Dendritic cell treated with granulocyte-macrophage colony-stimulating factor and Interleukin-4, amounts not matched to agents 40 ng/mL and 50 ng/mL, for 4 days (primary cell): Measurements from ENCODE around the gene PDLIM5.

Experiments
- H3K27ac Mint-ChIP-seq: one replicate; pipeline ENCODE4 v1.8.0; 2022; ENCODE audit warnings: mild to moderate bottlenecking, mixed read lengths
- H3K27me3 Mint-ChIP-seq: one replicate; pipeline ENCODE4 v1.8.0; 2022; ENCODE audit warnings: mild to moderate bottlenecking, mixed read lengths
- H3K36me3 Mint-ChIP-seq: one replicate; pipeline ENCODE4 v1.8.0; 2022; ENCODE audit warnings: low read depth, mixed read lengths
- H3K4me1 Mint-ChIP-seq: one replicate; pipeline ENCODE4 v1.8.0; 2022; ENCODE audit warnings: low read depth, mixed read lengths
- H3K4me3 Mint-ChIP-seq: one replicate; pipeline ENCODE4 v1.8.0; 2022; ENCODE audit warnings: mild to moderate bottlenecking, moderate library complexity, mixed read lengths
- H3K9me3 Mint-ChIP-seq: one replicate; pipeline ENCODE4 v1.8.0; 2022; ENCODE audit warnings: mixed read lengths
- intact Hi-C: fragments of 100-400 bp; cut with micrococcal nuclease; formaldehyde crosslinking; loops from one replicate; pipeline ENCODE4 v1.15.0; 2022

PDLIM5 gene

DNA sequence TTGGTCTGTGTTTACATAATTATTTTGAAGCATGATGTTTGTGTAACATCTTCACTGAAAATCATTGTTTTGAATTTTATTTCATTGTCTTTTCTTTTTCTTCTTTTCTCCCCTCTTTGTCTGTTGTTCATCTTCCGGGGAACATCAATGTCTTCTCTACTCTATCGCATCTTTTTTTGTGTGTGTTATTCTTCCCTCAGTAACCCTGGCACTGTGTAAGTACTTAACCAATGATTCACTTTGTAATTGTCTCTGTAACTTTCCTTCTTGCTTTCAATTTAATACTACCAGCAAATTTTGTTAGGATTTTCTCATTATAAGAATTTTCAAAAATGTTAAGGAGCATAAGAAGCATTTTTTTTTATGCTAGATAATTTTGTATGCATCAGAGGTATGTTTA is 130.8 kb downstream of the PDLIM5 start:
- Mint-ChIP-seq H3K9me3 (no peaks in the 10 kb centered on the region), H3K27ac (no peak overlapping the region), H3K27me3 (no peaks in the 10 kb centered on the region), H3K36me3 (peaks cover 33% of the 10 kb centered on the region), H3K4me3 (no peak overlapping the region), H3K4me1 (no peaks in the 10 kb centered on the region)
- intact Hi-C loops: no loop called here

DNA sequence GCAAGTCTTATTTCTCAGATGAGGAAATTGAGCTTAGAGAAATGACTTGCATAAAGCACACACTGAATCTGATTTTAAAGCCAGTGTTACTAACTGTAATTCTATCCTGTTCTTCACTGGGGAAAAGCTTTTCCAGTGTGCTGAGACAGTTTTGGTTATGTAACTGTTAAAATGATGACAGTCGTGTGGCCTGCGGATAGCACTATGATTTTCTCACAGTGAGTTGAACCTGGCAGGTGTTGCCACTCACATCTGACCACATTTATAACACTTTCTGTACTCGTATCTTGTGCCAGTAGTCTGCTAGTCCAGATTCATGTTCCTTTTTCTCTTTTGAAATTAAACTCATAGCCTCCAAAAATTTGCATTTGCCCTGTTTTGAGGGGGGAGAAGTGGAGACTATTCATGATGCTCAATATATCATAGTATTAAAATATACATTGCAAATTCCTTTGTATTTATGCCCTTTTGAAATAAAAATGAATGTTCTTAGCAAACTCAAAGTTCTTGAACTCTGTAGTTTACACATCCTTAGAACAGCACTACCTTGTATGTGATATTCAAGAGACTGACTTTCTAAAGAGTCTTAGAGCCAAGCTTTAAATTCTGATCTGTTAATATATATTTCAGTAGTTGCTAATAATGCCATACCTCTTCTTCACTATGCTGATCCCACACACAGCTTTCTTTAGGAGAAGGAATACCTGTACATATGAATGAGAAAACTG is 132.3 kb downstream of the PDLIM5 start:
- no peak overlapping the region for H3K4me3 Mint-ChIP-seq
- H3K27ac Mint-ChIP-seq: no peak overlapping the region
- no peaks in the 10 kb centered on the region for H3K27me3 Mint-ChIP-seq
- no peaks in the 10 kb centered on the region for H3K9me3 Mint-ChIP-seq
- intact Hi-C loops: no loop called here
- peaks cover 40% of the 10 kb centered on the region for H3K36me3 Mint-ChIP-seq
- no peaks in the 10 kb centered on the region for H3K4me1 Mint-ChIP-seq

DNA sequence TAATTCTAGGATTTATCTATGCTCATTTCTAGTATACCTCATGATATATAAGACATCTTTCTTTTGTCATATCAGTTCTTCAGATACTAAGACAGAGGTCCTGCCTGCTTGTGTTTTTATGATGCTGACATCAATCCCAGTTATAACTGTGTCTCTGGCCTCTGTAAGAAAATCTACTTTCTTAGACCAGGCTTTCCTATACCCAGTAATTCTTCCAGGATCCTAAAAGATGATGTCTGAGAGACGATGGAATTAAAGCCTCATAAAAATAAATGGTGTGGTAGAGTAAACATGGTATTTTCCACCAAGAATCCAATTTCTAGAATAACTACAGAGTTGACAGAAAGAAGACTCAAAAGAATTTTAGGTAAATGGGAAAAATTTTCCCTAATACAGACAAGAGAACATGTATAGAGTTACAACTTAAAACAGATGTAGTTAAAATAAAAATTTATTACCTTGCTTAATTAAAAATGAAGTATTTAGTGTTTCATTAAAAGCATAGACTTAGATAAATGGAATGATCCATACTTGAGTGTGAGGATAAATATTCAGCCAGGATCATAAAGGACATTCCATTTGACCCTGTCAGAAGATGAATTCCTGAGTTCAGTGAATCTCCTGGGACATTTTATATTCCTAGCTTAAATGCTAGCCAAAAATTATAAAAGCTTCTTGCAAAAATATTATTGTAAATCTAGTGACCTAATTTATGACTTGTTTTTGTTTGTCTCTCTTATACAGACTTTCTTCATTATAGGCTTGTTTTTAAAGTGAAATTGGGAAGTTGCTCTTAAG is 137.4 kb downstream of the PDLIM5 start:
- H3K36me3 Mint-ChIP-seq: peaks cover 50% of the 10 kb centered on the region
- no peak overlapping the region for H3K4me3 Mint-ChIP-seq
- no peak overlapping the region for H3K27ac Mint-ChIP-seq
- H3K27me3 Mint-ChIP-seq: no peaks in the 10 kb centered on the region
- H3K9me3 Mint-ChIP-seq: no peaks in the 10 kb centered on the region
- no peaks in the 10 kb centered on the region for H3K4me1 Mint-ChIP-seq
- intact Hi-C loops: no loop called here

GRCh38 chr4:94590493-94590892 is 138.8 kb downstream of the PDLIM5 start:
- Mint-ChIP-seq H3K4me1 (no peaks in the 10 kb centered on the region), H3K27ac (no peak overlapping the region), H3K36me3 (peaks cover 42% of the 10 kb centered on the region), H3K4me3 (no peak overlapping the region), H3K9me3 (no peaks in the 10 kb centered on the region), H3K27me3 (no peaks in the 10 kb centered on the region)
- intact Hi-C loops: no loop called here

DNA sequence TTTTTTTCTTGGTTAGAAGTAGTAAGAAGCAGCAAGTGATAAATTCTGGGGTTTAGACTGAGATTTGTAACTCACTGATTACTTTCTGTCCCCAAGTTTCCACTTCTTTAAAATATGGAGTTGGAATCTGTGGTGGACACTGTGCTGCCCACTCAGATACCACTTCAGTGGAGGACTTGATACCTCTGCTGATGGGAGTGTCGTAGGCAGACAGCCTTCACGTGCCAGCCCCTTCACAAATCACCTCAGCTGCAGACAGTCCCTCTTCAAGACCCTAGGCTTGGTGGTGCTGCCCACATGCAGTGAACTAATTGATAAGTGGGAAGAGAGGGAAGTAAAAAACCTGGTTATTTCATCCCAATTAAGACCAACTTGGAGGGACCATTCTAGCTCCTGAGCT is 139.5 kb downstream of the PDLIM5 start:
- H3K9me3 Mint-ChIP-seq: no peaks in the 10 kb centered on the region
- peaks cover 35% of the 10 kb centered on the region for H3K36me3 Mint-ChIP-seq
- intact Hi-C loops: no loop called here
- H3K27ac Mint-ChIP-seq: no peak overlapping the region
- no peaks in the 10 kb centered on the region for H3K27me3 Mint-ChIP-seq
- no peaks in the 10 kb centered on the region for H3K4me1 Mint-ChIP-seq
- H3K4me3 Mint-ChIP-seq: no peak overlapping the region

DNA sequence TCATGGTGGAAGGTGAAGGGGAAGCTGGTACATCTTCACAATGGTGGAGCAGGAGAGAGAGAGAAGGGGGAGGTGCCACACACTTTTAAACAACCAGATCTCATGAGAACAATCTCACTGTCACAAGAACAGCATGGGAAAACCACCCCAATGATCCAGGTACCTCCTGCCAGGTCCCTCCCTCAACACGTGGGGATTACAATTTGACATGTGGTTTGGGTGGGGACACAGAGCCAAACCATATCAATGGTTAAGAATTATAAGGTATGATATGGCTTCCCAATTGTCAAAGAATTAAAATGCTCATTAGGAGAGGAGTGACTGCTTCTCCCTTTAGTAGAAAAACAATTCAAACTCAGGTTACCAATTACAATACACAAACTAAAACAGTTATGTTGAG is 143.3 kb downstream of the PDLIM5 start:
- H3K4me1 Mint-ChIP-seq: no peaks in the 10 kb centered on the region
- intact Hi-C loops: loop anchor here (5.0 kb wide), 2 partner anchors 143 to 293 kb away; partner anchors contain the start of gene PDLIM5
- no peak overlapping the region for H3K4me3 Mint-ChIP-seq
- no peaks in the 10 kb centered on the region for H3K27me3 Mint-ChIP-seq
- H3K36me3 Mint-ChIP-seq: peaks cover 10% of the 10 kb centered on the region
- no peak overlapping the region for H3K27ac Mint-ChIP-seq
- H3K9me3 Mint-ChIP-seq: no peaks in the 10 kb centered on the region

- peaks cover 10% of the 10 kb centered on the region for H3K36me3 Mint-ChIP-seq
- no peak overlapping the region for H3K4me3 Mint-ChIP-seq
- H3K27ac Mint-ChIP-seq: no peak overlapping the region
- H3K27me3 Mint-ChIP-seq: no peaks in the 10 kb centered on the region
- H3K9me3 Mint-ChIP-seq: no peaks in the 10 kb centered on the region
- no peaks in the 10 kb centered on the region for H3K4me1 Mint-ChIP-seq
- intact Hi-C loops: loop anchor here (1.0 to 5.0 kb wide), 3 partner anchors 144 to 294 kb away; partner anchors contain the start of gene PDLIM5
Observed at GRCh38 chr4:94595880-94596483, 144.2 kb downstream of the PDLIM5 start.

- H3K27ac Mint-ChIP-seq: no peak overlapping the region
- intact Hi-C loops: loop anchor here (5.0 kb wide), 2 partner anchors 146 to 296 kb away; partner anchors contain the start of gene PDLIM5
- no peaks in the 10 kb centered on the region for H3K27me3 Mint-ChIP-seq
- no peak overlapping the region for H3K4me3 Mint-ChIP-seq
- no peaks in the 10 kb centered on the region for H3K4me1 Mint-ChIP-seq
- H3K9me3 Mint-ChIP-seq: no peaks in the 10 kb centered on the region
- H3K36me3 Mint-ChIP-seq: no peaks in the 10 kb centered on the region
Observed at GRCh38 chr4:94598758-94599157, 147.0 kb downstream of the PDLIM5 start.

GRCh38 chr4:94603170-94603747 is 151.5 kb downstream of the PDLIM5 start:
- Mint-ChIP-seq H3K27ac (no peak overlapping the region), H3K36me3 (peaks cover 11% of the 10 kb centered on the region)

GRCh38 chr4:94605241-94605805 is 153.6 kb downstream of the PDLIM5 start:
- Mint-ChIP-seq H3K9me3 (no peaks in the 10 kb centered on the region), H3K4me1 (peaks cover 9% of the 10 kb centered on the region), H3K27ac (no peak overlapping the region), H3K27me3 (no peaks in the 10 kb centered on the region), H3K36me3 (peaks cover 17% of the 10 kb centered on the region), H3K4me3 (no peak overlapping the region)
- intact Hi-C loops: no loop called here

More at GRCh38 chr4:94603170-94603747, 151.5 kb downstream of the PDLIM5 start:
- intact Hi-C loops: no loop called here
- H3K4me1 Mint-ChIP-seq: peaks cover 9% of the 10 kb centered on the region
- no peaks in the 10 kb centered on the region for H3K9me3 Mint-ChIP-seq
- H3K4me3 Mint-ChIP-seq: no peak overlapping the region
- no peaks in the 10 kb centered on the region for H3K27me3 Mint-ChIP-seq

DNA sequence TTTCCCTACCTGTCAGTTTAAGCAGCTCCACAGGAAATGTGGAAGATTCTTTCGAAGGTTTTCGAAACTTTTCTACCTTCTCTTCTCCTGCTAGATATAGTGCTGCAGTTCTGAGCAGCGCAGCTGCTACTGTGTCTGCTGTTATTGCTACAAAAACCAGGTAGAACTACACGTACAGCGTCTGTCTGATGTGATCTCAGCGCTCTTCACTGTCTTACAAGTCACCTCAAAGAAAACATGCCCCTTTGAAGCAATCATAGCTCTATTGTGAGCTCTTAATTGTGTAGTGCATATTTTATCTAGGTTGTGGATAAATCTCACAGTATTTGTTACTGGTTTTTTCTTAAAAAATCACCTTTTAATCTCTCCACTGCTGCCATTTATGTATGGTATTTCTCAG is 158.4 kb downstream of the PDLIM5 start:
- H3K27ac Mint-ChIP-seq: no peak overlapping the region
- intact Hi-C loops: no loop called here

GRCh38 chr4:94613248-94613647 is 161.5 kb downstream of the PDLIM5 start:
- intact Hi-C loops: no loop called here
- Mint-ChIP-seq H3K27me3 (no peaks in the 10 kb centered on the region), H3K9me3 (no peaks in the 10 kb centered on the region), H3K36me3 (peaks cover 25% of the 10 kb centered on the region), H3K4me3 (no peak overlapping the region), H3K4me1 (no peaks in the 10 kb centered on the region), H3K27ac (no peak overlapping the region)

More for the DNA sequence above, 158.4 kb downstream of the PDLIM5 start:
- Mint-ChIP-seq H3K4me1 (peaks cover 3% of the 10 kb centered on the region), H3K36me3 (peaks cover 18% of the 10 kb centered on the region), H3K9me3 (no peaks in the 10 kb centered on the region), H3K4me3 (no peak overlapping the region), H3K27me3 (no peaks in the 10 kb centered on the region)

- Mint-ChIP-seq H3K27me3 (no peaks in the 10 kb centered on the region), H3K4me1 (no peaks in the 10 kb centered on the region), H3K36me3 (peaks cover 39% of the 10 kb centered on the region), H3K9me3 (no peaks in the 10 kb centered on the region), H3K27ac (no peak overlapping the region), H3K4me3 (no peak overlapping the region)
- intact Hi-C loops: no loop called here
Observed at GRCh38 chr4:94615451-94615850, 163.7 kb downstream of the PDLIM5 start.
